Urinary bladder (tissue), 4 donors: Measurements from ENCODE around the gene ECSIT. TPM values are rescaled to one million over a fixed set of nuclear protein-coding genes. Genes with fewer than 3 reads are reported as not detected.
A peak's percentile ranks its signal among the peaks of the same experiment; 100 is the strongest.
"Not testable (repeated sequence)": the region's sequence is repeated elsewhere in the genome, so short reads cannot be mapped to it uniquely, and the experiment has no call there.

Experiments
- DNase-seq: peaks from one replicate; pipeline ENCODE4 v3.0.0-alpha.2; 2015; ENCODE audit errors: extremely low spot score
- H3K27ac ChIP-seq: one replicate; pipeline ENCODE4 v1.5.1; 2013; ENCODE audit warnings: low read depth, mild to moderate bottlenecking, moderate library complexity
- H3K36me3 ChIP-seq: one replicate; pipeline ENCODE4 v1.6.1; 2013; ENCODE audit warnings: mild to moderate bottlenecking, moderate library complexity; ENCODE audit not compliant: insufficient read depth
- H3K4me1 ChIP-seq: one replicate; pipeline ENCODE4 v1.6.1; 2013; ENCODE audit warnings: mild to moderate bottlenecking, moderate library complexity; ENCODE audit not compliant: insufficient read depth
- H3K4me3 ChIP-seq: one replicate; pipeline ENCODE4 v1.5.1; 2013; ENCODE audit warnings: low read depth, low read length
- WGBS: extraction: QIAGEN DNeasy Blood & Tissue Kit; methylation state at CpG from one replicate; pipeline ENCODE4 v1.1.7; 2013; 5-methylcytosine and 5-hydroxymethylcytosine counted together
- polyA plus RNA-seq: library from polyadenylated mRNA; stranded (reverse); fragments of 200-250 nt; gene quantifications from one replicate; pipeline ENCODE4 v1.2.3, GENCODE V29; 2013
- total RNA-seq: library from RNA; depleted of rRNA; stranded (reverse); fragments of >200 nt; gene quantifications from one replicate; pipeline ENCODE4 v1.2.3, GENCODE V29; 2014
- donor health status: healthy with polysubstance abuse.
- donor health status: healthy.

The ECSIT gene, protein sequence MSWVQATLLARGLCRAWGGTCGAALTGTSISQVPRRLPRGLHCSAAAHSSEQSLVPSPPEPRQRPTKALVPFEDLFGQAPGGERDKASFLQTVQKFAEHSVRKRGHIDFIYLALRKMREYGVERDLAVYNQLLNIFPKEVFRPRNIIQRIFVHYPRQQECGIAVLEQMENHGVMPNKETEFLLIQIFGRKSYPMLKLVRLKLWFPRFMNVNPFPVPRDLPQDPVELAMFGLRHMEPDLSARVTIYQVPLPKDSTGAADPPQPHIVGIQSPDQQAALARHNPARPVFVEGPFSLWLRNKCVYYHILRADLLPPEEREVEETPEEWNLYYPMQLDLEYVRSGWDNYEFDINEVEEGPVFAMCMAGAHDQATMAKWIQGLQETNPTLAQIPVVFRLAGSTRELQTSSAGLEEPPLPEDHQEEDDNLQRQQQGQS
- total RNA-seq, result 19.0 TPM
- polyA plus RNA-seq, result 68.7 TPM

DNA sequence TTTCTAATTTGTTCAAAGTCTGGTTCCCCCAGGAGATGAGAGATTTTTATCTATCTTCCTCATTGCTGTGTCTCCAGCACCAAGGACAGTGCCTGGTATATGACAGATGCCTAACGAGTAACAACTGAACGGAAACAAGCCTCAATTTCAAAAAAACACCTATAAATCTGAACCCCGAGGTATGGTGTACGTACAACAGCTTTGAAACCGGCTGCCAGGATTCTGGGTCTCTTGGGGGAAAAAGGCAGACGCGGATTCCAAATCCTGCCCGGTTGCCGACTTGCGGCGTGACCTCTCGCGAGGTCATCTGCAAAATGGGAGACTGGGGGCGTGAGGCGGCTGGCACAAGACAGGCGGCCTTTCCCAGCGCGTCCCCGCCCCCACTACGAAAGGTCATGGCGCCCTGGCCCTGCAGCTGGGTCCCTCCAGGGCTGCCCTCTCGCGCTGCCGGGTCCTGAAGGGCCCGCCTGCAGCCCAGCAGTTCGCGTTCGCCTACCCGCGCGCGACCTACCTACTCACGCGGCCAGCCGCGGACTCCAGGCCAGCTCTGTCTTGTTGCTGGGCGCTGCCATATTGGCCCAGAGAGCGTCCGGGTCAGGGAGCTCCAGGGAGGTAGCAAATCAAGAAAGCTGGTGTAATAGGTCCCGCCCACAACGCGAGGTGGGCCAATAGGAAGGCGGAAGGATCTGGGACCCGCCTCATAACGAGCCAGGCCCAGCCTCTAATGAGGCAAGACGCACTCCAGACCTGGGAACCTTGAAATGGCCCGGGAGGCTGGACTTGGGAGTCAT lies at the start of gene ECSIT:
ECSIT (minus strand) TSS at position 584 of the 791 bp plus-strand sequence. CDS start 9,964 bp downstream, outside the sequence.
- Histone ChIP-seq H3K4me3 (peak within 1 kb of the TSS; percentile 83), H3K36me3 (peaks cover 2% of the 10 kb centered on the region), H3K4me1 (peaks cover 1% of the 10 kb centered on the region), H3K27ac (peak within 1 kb of the TSS; percentile 73)
- under 1% methylated on average over 47 of the region's 47 CpGs for WGBS
- DNase-seq, result peak; percentile 94

DNA sequence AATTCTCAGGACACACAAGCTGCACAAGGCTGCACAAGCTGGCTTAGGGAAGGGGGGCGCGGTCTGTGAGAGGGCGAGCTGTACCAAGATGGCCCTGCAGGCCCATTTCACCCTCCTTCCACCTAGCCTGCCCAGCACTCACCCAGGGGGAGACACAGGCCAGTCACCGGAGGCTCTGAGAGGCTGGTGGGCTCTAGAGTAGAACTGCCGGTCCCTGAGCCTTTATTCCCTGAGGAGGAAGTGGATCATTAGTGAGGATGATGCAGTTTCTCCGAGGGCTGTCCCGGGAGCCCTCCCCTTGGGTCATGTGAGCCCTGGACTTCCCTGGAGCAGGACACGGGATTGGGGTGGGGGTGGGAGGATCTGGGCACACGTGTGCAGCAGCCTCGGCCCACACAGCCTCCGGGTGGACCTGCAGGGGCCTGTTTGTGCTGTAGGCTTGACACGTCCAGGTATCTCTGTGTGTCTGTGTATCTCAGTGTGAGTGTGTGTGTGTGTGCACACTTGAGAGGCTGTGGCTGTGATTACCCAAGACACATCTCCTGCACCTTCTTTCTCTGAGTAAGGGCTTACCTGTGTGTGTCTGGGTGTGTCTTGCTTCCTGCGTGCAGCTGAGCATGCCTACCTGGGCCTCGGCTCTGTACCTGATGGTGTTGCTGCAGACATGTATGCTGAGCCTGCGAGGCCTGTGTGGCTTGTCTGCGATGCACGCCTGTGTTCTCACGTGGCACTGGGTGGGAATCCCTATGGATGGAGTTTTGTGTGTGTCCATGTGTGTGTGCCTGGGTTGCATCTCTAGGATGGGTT lies 48.7 kb upstream of the ECSIT start, which contains the start of gene ACP5:
ACP5 (minus strand) TSS at position 195 of the 807 bp plus-strand sequence. CDS start 328 bp downstream, outside the sequence.
- WGBS, result 55% methylated on average over 18 of the region's 18 CpGs
- Histone ChIP-seq H3K27ac (peak within 1 kb of the TSS; percentile 16), H3K36me3 (no peaks in the 10 kb centered on the region), H3K4me1 (no peaks in the 10 kb centered on the region), H3K4me3 (peak within 1 kb of the TSS; percentile 33)
- no peak for DNase-seq

DNA sequence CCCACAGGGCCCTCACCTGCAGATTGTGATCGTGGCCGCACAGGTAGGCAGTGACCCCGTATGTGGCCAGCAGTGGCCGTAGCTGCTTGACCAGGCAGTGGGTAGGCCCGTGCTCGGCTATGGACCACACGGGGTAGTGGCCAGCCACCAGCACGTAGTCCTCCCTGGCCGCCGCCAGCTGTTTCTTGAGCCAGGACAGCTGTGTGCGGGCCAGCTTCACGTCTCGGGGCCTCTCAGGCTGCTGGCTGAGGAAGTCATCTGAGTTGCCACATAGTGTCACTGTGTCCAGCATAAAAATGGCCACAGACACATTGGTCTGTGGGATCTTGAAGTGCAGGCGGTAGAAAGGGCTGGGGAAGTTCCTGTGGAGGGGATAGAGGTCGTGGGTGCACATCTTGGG lies 47.3 kb upstream of the ECSIT start:
- Histone ChIP-seq H3K36me3 (no peaks in the 10 kb centered on the region), H3K27ac (no peak overlapping the region), H3K4me1 (no peaks in the 10 kb centered on the region), H3K4me3 (no peak overlapping the region)
- DNase-seq, result no peak
- WGBS, result 82% methylated on average over 15 of the region's 15 CpGs

DNA sequence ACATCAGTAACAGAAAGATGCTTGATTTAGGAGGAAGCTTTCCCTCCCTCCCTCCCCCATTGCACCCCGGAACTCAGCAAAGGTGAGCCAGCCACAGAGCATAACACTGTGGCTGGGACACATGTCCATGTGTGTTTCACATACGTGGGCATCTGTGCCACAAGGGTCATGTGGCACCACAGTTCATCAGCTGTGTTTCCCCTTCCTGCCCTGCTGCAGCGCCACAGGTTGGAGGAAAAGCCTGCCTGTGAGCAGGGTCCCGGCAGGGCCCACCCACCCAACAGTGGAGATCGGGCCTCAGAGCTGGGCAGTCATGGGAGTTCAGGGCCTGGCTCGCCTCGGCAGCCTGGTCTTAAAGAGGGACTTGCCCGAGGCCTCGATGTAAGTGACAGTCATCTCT lies 45.8 kb upstream of the ECSIT start:
- H3K27ac ChIP-seq, result no peak overlapping the region
- H3K4me1 ChIP-seq, result no peaks in the 10 kb centered on the region
- no peak overlapping the region for H3K4me3 ChIP-seq
- no peak for DNase-seq
- H3K36me3 ChIP-seq, result no peaks in the 10 kb centered on the region
- WGBS, result 85% methylated on average over 9 of the region's 9 CpGs

DNA sequence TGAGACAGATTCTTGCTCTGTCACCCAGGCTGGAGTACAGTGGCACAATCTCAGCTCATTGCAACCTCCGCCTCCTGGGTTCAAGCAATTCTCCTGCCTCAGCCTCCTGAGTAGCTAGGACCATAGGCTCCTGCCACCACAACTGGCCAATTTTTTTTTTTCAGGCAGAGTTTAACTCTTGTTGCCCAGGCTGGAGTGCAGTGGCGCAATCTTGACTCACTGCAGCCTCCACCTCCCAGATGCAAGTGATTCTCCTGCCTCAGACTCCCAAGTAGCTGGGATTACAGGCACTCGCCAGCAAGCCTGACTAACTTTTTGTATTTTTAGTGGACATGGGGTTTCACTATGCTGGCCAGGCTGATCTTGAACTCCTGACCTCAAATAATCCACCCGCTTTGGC lies 44.8 kb upstream of the ECSIT start:
- not testable (repeated sequence) for H3K4me1 ChIP-seq, H3K36me3 ChIP-seq, DNase-seq, H3K4me3 ChIP-seq, H3K27ac ChIP-seq
- 87% methylated on average over 4 of the region's 4 CpGs for WGBS

DNA sequence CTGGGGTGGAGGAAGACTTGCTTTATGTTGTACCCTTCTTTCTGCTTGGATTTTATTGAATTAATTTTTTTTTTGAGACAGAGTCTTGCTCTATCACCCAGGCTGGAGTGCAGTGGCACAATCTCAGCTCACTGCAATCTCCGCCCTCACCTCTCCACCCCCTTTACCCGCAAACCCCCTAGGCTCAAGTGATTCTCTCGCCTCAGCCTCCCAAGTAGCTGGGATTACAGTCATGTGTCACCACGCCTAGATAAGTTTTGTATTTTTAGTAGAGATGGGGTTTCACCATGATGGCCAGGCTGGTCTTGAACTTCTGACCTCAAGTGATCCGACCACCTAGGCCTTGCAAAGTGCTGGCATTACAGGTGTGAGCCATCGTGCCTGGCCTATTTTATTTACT lies 44.4 kb upstream of the ECSIT start:
- H3K4me3 ChIP-seq, H3K4me1 ChIP-seq, H3K36me3 ChIP-seq, H3K27ac ChIP-seq, DNase-seq: not testable (repeated sequence)
- 73% methylated on average over 6 of the region's 6 CpGs for WGBS

DNA sequence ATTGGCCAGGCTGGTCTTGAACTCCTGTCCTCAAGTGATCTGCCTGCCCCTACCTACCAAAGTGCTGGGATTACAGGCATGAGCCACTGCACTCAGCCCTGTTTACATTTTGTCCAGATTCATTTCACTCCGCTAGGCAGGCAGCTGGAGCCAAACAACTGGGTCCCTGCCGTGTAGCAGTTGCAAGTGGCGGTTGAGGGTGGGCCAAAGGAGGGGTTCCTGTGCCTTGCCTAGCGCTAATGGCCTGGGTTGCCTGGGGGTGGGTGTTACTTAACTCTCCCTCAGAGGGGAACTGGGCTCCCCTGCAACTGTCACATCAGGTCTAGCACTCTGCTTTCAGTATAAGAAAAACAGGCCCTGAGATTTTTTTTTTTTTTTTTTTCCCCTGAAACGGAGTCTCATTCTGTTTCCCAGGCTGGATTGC lies 41.1 kb upstream of the ECSIT start:
- Histone ChIP-seq H3K27ac (no peak overlapping the region), H3K36me3 (no peaks in the 10 kb centered on the region), H3K4me3 (no peak overlapping the region), H3K4me1 (no peaks in the 10 kb centered on the region)
- 55% methylated on average over 5 of the region's 5 CpGs for WGBS
- DNase-seq, result no peak

DNA sequence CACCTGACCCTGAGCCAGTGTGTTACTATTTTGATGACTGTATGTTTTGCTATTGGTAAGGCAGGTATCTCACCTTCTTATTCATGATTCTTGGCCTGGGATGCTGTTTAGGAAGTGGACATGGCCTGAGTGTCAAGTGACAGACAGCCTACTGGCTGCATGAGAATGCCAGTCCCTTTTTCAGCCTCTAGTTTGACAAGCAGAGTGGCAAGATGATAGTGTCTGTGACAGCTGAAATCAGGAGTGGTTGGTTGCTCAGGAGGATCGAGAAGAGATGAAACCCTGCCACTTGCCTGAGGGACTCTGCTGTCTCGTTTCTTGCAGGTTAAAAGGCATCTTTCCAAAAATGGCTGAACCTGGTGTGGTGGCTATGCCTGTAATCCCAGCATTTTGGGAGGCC lies 37.2 kb upstream of the ECSIT start:
- Histone ChIP-seq H3K4me3 (no peak overlapping the region), H3K27ac (no peak overlapping the region), H3K36me3 (no peaks in the 10 kb centered on the region), H3K4me1 (no peaks in the 10 kb centered on the region)
- DNase-seq, result no peak
- WGBS, result 83% methylated on average over 2 of the region's 2 CpGs

DNA sequence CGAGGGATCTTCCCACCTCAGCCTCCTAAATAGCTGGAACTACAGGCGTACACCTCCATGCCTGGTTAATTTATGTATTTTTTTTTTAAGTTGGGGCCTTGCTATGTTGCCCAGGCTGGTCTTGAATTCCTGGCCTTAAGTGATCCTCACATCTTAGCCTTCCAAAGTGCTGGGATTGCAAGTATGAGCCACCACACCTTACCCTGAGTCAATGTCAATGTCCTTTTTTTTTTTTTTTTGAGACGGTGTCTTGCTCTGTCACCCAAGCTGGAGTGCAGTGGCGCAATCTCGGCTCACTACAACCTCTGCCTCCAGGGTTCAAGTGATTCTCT lies 36.7 kb upstream of the ECSIT start:
- not testable (repeated sequence) for H3K36me3 ChIP-seq, H3K4me1 ChIP-seq, H3K4me3 ChIP-seq, H3K27ac ChIP-seq, DNase-seq
- WGBS, result 89% methylated on average over 5 of the region's 5 CpGs

DNA sequence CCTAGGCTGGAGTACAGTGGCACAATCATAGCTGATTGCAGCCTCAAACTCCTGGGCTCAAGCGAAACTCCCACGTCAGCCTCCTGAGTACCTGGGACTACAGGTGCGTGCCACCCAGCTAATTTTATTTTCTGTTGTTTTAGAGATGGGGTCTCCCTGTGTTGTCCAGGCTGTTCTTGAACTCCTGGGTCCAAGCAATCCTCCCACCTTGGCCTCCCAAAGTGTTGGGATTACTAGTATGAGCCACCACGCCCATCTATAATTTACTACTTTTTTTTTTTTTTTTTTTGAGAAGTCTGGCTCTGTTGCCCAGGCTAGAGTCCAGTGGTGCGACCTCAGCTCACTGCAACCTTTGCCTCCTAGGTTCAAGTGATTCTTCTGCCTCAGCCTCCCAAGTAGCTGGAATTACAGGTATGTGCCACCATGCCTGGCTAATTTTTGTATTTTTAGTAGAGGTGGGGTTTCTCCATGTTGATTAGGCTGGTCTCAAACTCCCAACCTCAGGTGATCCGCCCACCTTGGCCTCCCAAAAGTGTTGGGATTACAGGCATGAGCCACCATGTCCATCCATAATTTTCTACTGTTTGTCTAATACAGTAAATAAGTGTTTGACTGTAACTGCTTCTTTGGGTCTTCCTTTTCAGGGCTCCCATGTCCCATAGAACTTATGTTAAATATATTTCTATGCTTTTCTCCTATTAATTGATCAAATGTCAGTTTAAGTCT lies 35.3 kb upstream of the ECSIT start:
- DNase-seq, H3K27ac ChIP-seq, H3K4me3 ChIP-seq, H3K4me1 ChIP-seq, H3K36me3 ChIP-seq: not testable (repeated sequence)
- 93% methylated on average over 6 of the region's 6 CpGs for WGBS

DNA sequence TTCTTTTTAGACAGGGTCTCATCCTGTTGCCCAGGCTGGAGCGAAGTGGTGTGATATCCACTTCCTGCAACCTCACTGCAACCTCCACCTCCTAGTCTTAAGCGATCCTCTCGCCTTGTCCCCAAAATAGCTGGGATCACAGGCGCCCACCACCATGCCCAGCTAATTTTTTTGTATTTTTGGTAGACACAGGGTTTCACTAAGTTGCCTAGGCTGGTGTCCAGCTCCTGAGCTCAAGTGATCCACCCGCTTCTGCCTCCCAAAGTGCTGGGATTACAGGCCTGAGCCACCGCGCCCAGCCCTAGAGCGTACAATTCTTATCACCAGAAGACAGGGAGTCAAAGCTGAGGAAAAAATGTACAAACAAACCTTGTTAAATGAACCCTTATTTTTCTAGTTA lies 34.6 kb upstream of the ECSIT start:
- no peak overlapping the region for H3K4me3 ChIP-seq
- H3K27ac ChIP-seq, result no peak overlapping the region
- H3K36me3 ChIP-seq, result no peaks in the 10 kb centered on the region
- WGBS, result 86% methylated on average over 8 of the region's 8 CpGs
- H3K4me1 ChIP-seq, result no peaks in the 10 kb centered on the region
- DNase-seq, result no peak

DNA sequence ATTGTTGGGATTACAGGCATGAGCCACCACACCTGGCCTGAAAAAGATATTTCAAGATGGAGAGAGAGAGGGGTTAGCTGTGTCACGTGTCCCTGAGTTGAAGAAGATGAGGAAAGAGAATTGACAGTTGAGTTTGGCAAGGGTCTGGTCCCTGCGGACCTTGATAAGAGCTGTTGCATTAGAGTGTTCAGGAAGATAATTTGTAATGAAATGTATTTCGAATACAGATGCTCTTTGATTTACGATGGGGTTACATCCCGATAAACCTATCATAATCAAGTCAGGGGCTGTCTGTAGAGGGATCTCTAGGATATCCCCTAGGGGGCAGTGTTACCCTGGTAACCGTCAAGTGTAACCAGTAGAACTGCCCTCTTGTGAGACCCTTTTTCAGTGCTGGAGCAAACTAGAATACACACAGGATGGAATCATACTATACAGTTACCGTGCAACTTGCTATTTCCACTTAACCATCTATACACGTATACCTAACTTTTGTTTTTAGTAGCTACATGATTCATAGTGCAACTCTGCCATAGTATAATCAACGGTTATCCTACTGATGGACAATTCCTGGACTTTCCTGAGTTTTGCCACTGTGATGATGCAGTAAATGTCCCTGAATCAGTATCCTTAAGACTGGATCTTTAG lies 31.6 kb upstream of the ECSIT start:
- no peak for DNase-seq
- WGBS, result 13% methylated on average over 9 of the region's 9 CpGs
- Histone ChIP-seq H3K4me3 (no peak overlapping the region), H3K4me1 (no peaks in the 10 kb centered on the region), H3K27ac (no peak overlapping the region), H3K36me3 (no peaks in the 10 kb centered on the region)
